HG03457 (cell line): ENCODE data around the gene VWA1.
"Not testable (repeated sequence)": the region's sequence is repeated elsewhere in the genome, so short reads cannot be mapped to it uniquely, and the experiment has no call there.

Experiments used
- ATAC-seq: cut with Tn5 transposase; IDR thresholded peaks from one replicate; pipeline ENCODE4 v1.9.1; 2021; ENCODE audit warnings: moderate number of reproducible peaks; ENCODE audit not compliant: unreplicated experiment

Gene VWA1

GRCh38 chr1:1455366-1455884, 19.9 kb downstream of the VWA1 start:
- ATAC-seq: no peak

- ATAC-seq: not testable (repeated sequence)
These were observed 20.4 kb downstream of the VWA1 start for GRCh38 chr1:1455934-1456333.

- not testable (repeated sequence) for ATAC-seq
These were observed 21.3 kb downstream of the VWA1 start for GRCh38 chr1:1456683-1457255.

GRCh38 chr1:1459156-1459555, 23.7 kb downstream of the VWA1 start:
- ATAC-seq: not testable (repeated sequence)

- not testable (repeated sequence) for ATAC-seq
These were observed 24.2 kb downstream of the VWA1 start for GRCh38 chr1:1459711-1460110.

- no peak for ATAC-seq
These were observed 25.1 kb downstream of the VWA1 start for GRCh38 chr1:1460540-1461130.

- no peak for ATAC-seq
These were observed 26.3 kb downstream of the VWA1 start for GRCh38 chr1:1461721-1462317.

- ATAC-seq: no peak
These were observed 27.0 kb downstream of the VWA1 start for GRCh38 chr1:1462318-1462966.

GRCh38 chr1:1463312-1463711, 27.8 kb downstream of the VWA1 start:
- no peak for ATAC-seq

GRCh38 chr1:1468196-1468985, 32.9 kb downstream of the VWA1 start:
- ATAC-seq: not testable (repeated sequence)

GRCh38 chr1:1470626-1471388, 35.3 kb downstream of the VWA1 start:
- no peak for ATAC-seq

GRCh38 chr1:1471389-1472052, 36.0 kb downstream of the VWA1 start, which contains the start of gene ATAD3B:
Gene ATAD3B (plus strand): TSS chr1:1471765. CDS start chr1:1471885, 120 bp downstream.
- ATAC-seq: peak; percentile 79

- not testable (repeated sequence) for ATAC-seq
These were observed 36.8 kb downstream of the VWA1 start for GRCh38 chr1:1472053-1472876.

- ATAC-seq: not testable (repeated sequence)
These were observed 40.5 kb downstream of the VWA1 start for GRCh38 chr1:1476011-1476410.

GRCh38 chr1:1477206-1477605, 41.7 kb downstream of the VWA1 start:
- ATAC-seq: no peak

- ATAC-seq: no peak
These were observed 44.3 kb downstream of the VWA1 start for GRCh38 chr1:1479547-1480487.

GRCh38 chr1:1480488-1480867, 45.0 kb downstream of the VWA1 start:
- not testable (repeated sequence) for ATAC-seq

GRCh38 chr1:1481811-1482210, 46.3 kb downstream of the VWA1 start:
- not testable (repeated sequence) for ATAC-seq
